Activated naive CD4-positive, alpha-beta T cell treated with anti-CD3 and anti-CD28 coated beads, Interleukin-2, amount 10 ng/mL, durations not matched to agents 7 days and 5 days (primary cell): ENCODE measurements around the gene DYNLRB1.

Experiments
- CTCF ChIA-PET: fragments of 350-600 bp; sonication (Branson Sonifier 250); formaldehyde crosslinking; loops from one replicate; lab custom pipeline; 2021; ENCODE audit warnings: antibody characterized with exemption; lab: Charles Lee
- DNase-seq: peaks from one replicate; pipeline ENCODE4 v3.0.0-alpha.2; 2020
- H3K27ac Mint-ChIP-seq: one replicate; pipeline ENCODE4 v1.8.0; 2021; ENCODE audit warnings: mild to moderate bottlenecking, moderate library complexity, mixed read lengths
- H3K27me3 Mint-ChIP-seq: one replicate; pipeline ENCODE4 v1.8.0; 2021; ENCODE audit warnings: mild to moderate bottlenecking, mixed read lengths
- H3K36me3 Mint-ChIP-seq: one replicate; pipeline ENCODE4 v1.8.0; 2021; ENCODE audit warnings: mixed read lengths
- H3K4me1 Mint-ChIP-seq: one replicate; pipeline ENCODE4 v1.8.0; 2021; ENCODE audit warnings: mixed read lengths
- H3K4me3 Mint-ChIP-seq: one replicate; pipeline ENCODE4 v1.8.0; 2021; ENCODE audit warnings: mild to moderate bottlenecking, moderate library complexity, mixed read lengths
- H3K9me3 Mint-ChIP-seq: one replicate; pipeline ENCODE4 v1.8.0; 2021; ENCODE audit warnings: mixed read lengths

DYNLRB1 gene

DNA sequence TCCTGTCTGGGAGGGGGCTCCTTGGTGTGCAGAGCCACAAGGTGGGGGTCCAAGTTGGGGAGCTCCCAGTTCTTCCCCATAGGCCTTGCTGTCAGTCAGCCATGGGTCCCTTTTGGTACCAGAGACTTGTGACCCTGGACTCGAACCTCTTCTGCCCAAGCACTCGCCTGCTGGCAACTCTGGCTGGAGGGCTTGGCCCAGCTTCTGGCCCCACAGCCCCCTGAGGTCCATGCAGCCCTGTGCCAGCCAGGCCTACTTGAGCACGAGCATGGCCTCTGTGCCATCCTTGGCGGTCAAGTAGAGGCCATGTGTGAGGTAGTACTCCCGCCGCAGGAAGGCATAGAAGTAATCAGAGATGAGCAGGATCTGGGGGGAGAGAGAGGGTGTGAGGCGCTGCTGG is 44.4 kb downstream of the DYNLRB1 start:
- no peak overlapping the region for H3K4me3 Mint-ChIP-seq
- no peak for DNase-seq
- no peaks in the 10 kb centered on the region for H3K36me3 Mint-ChIP-seq
- H3K9me3 Mint-ChIP-seq = no peaks in the 10 kb centered on the region
- CTCF ChIA-PET = no interaction called here
- no peaks in the 10 kb centered on the region for H3K27me3 Mint-ChIP-seq
- H3K4me1 Mint-ChIP-seq = peaks cover 13% of the 10 kb centered on the region
- no peak overlapping the region for H3K27ac Mint-ChIP-seq

GRCh38 chr20:34561661-34562060 is 45.4 kb downstream of the DYNLRB1 start:
- no peaks in the 10 kb centered on the region for H3K27me3 Mint-ChIP-seq
- H3K36me3 Mint-ChIP-seq = no peaks in the 10 kb centered on the region
- no peak overlapping the region for H3K4me3 Mint-ChIP-seq
- no peak overlapping the region for H3K27ac Mint-ChIP-seq
- CTCF ChIA-PET = interaction anchor here (1.1 to 2.2 kb wide), 4 partner anchors 17 to 249 kb away, joined by 3 to 11 read pairs (median 6); no protein-coding TSS in a partner anchor
- no peak for DNase-seq
- H3K4me1 Mint-ChIP-seq = peaks cover 13% of the 10 kb centered on the region
- no peaks in the 10 kb centered on the region for H3K9me3 Mint-ChIP-seq

DNA sequence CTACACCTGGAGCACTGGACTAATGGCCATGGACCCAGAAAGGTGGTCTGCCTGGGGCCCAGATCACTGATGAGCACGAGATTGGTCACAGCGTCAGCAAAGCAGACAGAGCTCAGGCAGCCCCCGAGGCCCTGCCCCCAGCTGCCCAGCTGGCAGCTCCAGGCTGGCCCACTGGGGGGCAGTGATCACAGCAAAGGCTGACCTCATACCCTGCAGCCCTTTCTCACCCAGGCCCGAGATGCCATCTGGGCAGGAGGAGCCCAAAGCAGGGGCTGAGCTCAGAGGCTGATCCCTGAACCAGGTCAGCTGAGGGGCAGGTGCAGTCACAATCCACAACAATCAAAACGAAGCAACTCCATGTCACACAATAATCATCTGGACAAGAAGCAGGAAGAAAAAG is 46.4 kb downstream of the DYNLRB1 start:
- Mint-ChIP-seq H3K9me3 (no peaks in the 10 kb centered on the region), H3K4me3 (no peak overlapping the region), H3K27me3 (no peaks in the 10 kb centered on the region), H3K36me3 (no peaks in the 10 kb centered on the region), H3K27ac (no peak overlapping the region), H3K4me1 (peaks cover 5% of the 10 kb centered on the region)
- CTCF ChIA-PET = interaction anchor here (0.7 to 2.2 kb wide), 9 partner anchors 11 to 1268 kb away, joined by 3 to 11 read pairs (median 4); no protein-coding TSS in a partner anchor
- DNase-seq = no peak

- Mint-ChIP-seq H3K9me3 (no peaks in the 10 kb centered on the region), H3K4me1 (no peaks in the 10 kb centered on the region), H3K4me3 (no peak overlapping the region), H3K27ac (no peak overlapping the region), H3K36me3 (no peaks in the 10 kb centered on the region), H3K27me3 (no peaks in the 10 kb centered on the region)
- no peak for DNase-seq
- CTCF ChIA-PET = no interaction called here
Measured at GRCh38 chr20:34564833-34565232, 48.6 kb downstream of the DYNLRB1 start.

DNA sequence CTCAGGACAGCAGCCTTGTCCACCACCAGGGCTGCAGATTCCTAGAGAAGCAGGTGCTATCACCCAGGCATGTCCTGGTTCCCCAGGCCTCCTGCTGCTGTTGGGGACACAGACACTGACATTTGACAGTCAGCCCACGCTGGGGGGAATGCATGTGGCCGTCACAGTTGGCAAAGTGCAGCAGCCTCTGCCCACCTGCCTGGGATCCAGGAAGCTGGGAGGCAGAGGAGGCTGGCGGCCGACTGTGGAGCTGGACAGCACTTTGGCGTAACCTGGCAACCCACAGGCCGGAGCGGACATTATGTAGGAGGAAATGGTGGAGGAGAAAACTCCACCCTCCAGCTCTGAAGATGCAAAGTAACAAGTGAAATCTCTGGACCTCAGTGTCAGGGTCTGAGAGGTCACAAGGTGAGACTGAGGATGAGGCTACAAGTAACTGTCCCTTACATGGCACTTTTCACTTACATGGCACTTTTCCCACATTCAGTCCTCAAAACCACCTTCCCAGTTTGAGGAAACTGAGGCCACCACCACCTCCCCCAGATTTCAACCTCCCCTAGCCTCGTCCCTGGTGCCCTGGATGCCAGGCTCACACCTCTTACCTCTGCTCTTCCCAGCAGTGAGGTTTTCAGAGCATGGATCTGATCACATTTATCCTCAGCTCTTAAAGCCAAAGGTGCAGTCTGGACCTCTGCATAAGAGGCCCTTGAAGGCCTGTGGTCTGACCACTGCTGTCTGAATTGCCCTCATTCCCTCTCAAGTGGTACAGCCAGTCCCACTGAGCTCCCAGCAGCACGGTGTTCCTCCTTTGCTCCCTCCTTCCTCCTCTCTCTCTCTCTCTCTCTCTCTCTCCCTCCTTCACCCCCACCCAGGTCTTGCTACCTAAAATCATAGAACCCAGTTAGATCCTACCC is 51.0 kb downstream of the DYNLRB1 start:
- Mint-ChIP-seq H3K4me1 (peaks cover 8% of the 10 kb centered on the region), H3K27me3 (no peaks in the 10 kb centered on the region), H3K36me3 (peaks cover 6% of the 10 kb centered on the region), H3K27ac (peak overlapping the region; percentile 39), H3K9me3 (no peaks in the 10 kb centered on the region), H3K4me3 (no peak overlapping the region)
- CTCF ChIA-PET = interaction anchor here (1.4 to 1.5 kb wide), 2 partner anchors 141 to 254 kb away, joined by 3 read pairs; no protein-coding TSS in a partner anchor
- no peak for DNase-seq

DNA sequence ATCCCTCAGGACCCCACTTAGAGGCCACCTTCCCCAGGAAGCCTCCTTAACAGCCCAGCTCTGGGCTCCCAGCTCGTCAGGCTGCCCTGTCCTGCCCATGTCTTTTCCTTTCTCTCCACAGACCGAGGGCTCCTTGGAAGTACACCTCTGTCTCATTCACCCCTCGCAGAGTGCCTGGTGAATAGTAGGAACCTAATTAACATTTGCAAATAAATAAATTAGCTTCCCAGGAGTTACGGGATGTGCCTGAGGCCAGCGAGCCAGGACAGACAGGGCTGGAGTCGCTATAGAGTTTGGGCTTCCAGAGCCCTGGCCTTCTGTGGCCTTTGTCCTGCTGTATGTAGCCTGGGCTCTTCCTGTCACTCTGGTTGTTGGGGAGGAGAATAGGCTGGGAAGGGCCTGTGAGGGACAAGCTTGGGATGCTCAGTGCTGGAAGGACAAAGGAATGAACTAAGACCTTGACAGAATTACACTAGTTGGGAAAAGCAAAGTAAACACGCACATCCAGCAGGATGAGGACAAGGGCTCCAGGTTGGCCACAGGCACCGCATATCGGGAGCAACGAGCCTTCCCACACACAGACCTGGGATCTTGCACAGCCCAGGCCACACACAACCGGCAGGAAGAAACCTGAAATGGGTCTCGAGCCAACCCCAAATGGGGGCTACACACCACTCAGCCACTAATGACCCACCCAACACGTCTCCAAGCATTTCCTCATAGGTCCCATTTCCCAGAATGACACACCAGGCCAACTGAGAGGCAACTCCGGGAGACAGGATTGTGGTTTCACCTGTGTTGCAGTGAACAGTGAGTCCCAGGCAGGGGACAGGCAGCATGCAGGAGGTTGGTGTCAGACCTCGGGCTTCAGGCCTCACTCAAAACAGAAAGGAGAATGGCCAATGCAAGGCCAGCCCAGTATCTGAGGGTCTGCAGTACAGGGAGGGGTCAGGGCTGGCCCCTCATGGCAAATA is 52.0 kb downstream of the DYNLRB1 start:
- CTCF ChIA-PET = interaction anchor here (0.8 to 1.5 kb wide), 3 partner anchors 30 to 255 kb away, joined by 3 read pairs; no protein-coding TSS in a partner anchor
- H3K27me3 Mint-ChIP-seq = no peaks in the 10 kb centered on the region

DNA sequence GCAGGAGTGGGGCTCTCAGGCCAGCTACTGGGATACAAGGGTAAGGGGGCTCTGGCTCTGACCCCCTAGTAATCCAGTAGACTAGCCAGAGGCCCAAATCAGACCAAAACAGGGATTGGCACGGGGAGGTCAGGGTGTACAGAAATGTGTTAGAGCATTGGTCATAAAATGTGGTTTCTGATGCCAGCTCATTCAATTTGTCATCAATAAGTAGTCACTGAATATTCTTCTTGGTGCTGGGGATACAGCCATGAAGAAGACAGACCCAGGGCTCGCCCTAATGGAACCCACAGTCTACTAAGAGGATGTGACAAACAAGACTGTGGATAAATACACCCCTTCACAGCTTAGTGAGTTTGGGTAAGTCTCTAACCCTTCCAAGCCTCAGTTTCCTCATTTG is 53.4 kb downstream of the DYNLRB1 start:
- Mint-ChIP-seq H3K4me1 (peaks cover 8% of the 10 kb centered on the region), H3K27ac (no peak overlapping the region)
- CTCF ChIA-PET = no interaction called here

More for the DNA sequence above, 52.0 kb downstream of the DYNLRB1 start:
- peak overlapping the region; percentile 39 for H3K27ac Mint-ChIP-seq
- H3K9me3 Mint-ChIP-seq = no peaks in the 10 kb centered on the region
- no peak overlapping the region for H3K4me3 Mint-ChIP-seq
- H3K4me1 Mint-ChIP-seq = peaks cover 8% of the 10 kb centered on the region
- DNase-seq = no peak
- H3K36me3 Mint-ChIP-seq = peaks cover 6% of the 10 kb centered on the region

GRCh38 chr20:34570859-34571306 is 54.7 kb downstream of the DYNLRB1 start:
- Mint-ChIP-seq H3K4me1 (peaks cover 8% of the 10 kb centered on the region), H3K4me3 (no peak overlapping the region), H3K9me3 (no peaks in the 10 kb centered on the region), H3K36me3 (peaks cover 11% of the 10 kb centered on the region), H3K27ac (peak overlapping the region; percentile 52), H3K27me3 (no peaks in the 10 kb centered on the region)
- no peak for DNase-seq
- CTCF ChIA-PET = interaction anchor here (0.9 to 1.0 kb wide), 2 partner anchors 9 to 33 kb away, joined by 3 read pairs; no protein-coding TSS in a partner anchor

More for the DNA sequence above, 53.4 kb downstream of the DYNLRB1 start:
- Mint-ChIP-seq H3K36me3 (peaks cover 8% of the 10 kb centered on the region), H3K27me3 (no peaks in the 10 kb centered on the region), H3K9me3 (no peaks in the 10 kb centered on the region), H3K4me3 (no peak overlapping the region)
- DNase-seq = no peak

- no peak for DNase-seq
- H3K36me3 Mint-ChIP-seq = peaks cover 11% of the 10 kb centered on the region
- H3K4me3 Mint-ChIP-seq = no peak overlapping the region
- H3K27me3 Mint-ChIP-seq = no peaks in the 10 kb centered on the region
- CTCF ChIA-PET = interaction anchor here (0.9 to 1.0 kb wide), 2 partner anchors 8 to 33 kb away, joined by 3 read pairs; no protein-coding TSS in a partner anchor
- peaks cover 8% of the 10 kb centered on the region for H3K4me1 Mint-ChIP-seq
- H3K27ac Mint-ChIP-seq = no peak overlapping the region
- no peaks in the 10 kb centered on the region for H3K9me3 Mint-ChIP-seq
Measured at GRCh38 chr20:34571753-34572152, 55.5 kb downstream of the DYNLRB1 start.

GRCh38 chr20:34573541-34574300 is 57.5 kb downstream of the DYNLRB1 start:
- Mint-ChIP-seq H3K36me3 (peaks cover 15% of the 10 kb centered on the region), H3K9me3 (no peaks in the 10 kb centered on the region), H3K27me3 (no peaks in the 10 kb centered on the region), H3K27ac (no peak overlapping the region), H3K4me1 (peaks cover 12% of the 10 kb centered on the region), H3K4me3 (no peak overlapping the region)
- no peak for DNase-seq
- CTCF ChIA-PET = interaction anchor here (1.1 kb wide), 1 partner anchor 11 kb away, joined by 4 read pairs; no protein-coding TSS in a partner anchor

GRCh38 chr20:34574426-34574825 is 58.2 kb downstream of the DYNLRB1 start:
- CTCF ChIA-PET = no interaction called here

GRCh38 chr20:34574861-34575260 is 58.6 kb downstream of the DYNLRB1 start:
- no peaks in the 10 kb centered on the region for H3K27me3 Mint-ChIP-seq
- CTCF ChIA-PET = no interaction called here
- peaks cover 22% of the 10 kb centered on the region for H3K4me1 Mint-ChIP-seq
- no peak overlapping the region for H3K27ac Mint-ChIP-seq
- DNase-seq = no peak
- no peak overlapping the region for H3K4me3 Mint-ChIP-seq
- no peaks in the 10 kb centered on the region for H3K9me3 Mint-ChIP-seq
- H3K36me3 Mint-ChIP-seq = peaks cover 18% of the 10 kb centered on the region

More at GRCh38 chr20:34574426-34574825, 58.2 kb downstream of the DYNLRB1 start:
- Mint-ChIP-seq H3K27ac (no peak overlapping the region), H3K27me3 (no peaks in the 10 kb centered on the region), H3K4me3 (no peak overlapping the region), H3K36me3 (peaks cover 15% of the 10 kb centered on the region), H3K4me1 (peaks cover 17% of the 10 kb centered on the region), H3K9me3 (no peaks in the 10 kb centered on the region)
- DNase-seq = no peak

DNA sequence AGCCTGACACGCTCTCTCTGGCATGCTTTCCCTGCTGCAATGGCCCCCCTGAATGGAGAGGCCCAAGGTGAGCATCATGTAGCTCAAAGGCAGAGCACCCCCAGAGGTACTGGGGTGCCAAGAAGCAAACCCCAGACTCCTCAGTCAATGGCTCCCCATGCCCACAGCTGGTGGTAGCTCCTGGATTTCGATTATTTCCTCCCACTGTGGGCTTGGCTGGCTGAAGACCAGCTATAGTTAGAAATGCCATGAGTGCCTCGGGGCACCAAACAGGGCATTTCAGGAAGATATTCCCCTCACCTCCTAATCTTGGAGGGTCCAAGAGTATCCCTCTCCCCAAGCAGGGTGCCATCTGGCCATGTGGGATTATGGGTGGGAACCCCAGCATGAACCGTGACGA is 59.0 kb downstream of the DYNLRB1 start:
- no peak for DNase-seq
- no peak overlapping the region for H3K4me3 Mint-ChIP-seq
- no peak overlapping the region for H3K27ac Mint-ChIP-seq
- peaks cover 21% of the 10 kb centered on the region for H3K36me3 Mint-ChIP-seq
- no peaks in the 10 kb centered on the region for H3K27me3 Mint-ChIP-seq
- H3K4me1 Mint-ChIP-seq = peaks cover 26% of the 10 kb centered on the region
- CTCF ChIA-PET = no interaction called here
- H3K9me3 Mint-ChIP-seq = no peaks in the 10 kb centered on the region
